Measurements from ENCODE around the gene C2CD2. TPM values are rescaled to one million over a fixed set of nuclear protein-coding genes. Genes with fewer than 3 reads are reported as not detected.

C2CD2 gene
- total RNA-seq, 2 donors from 2014 or later, result 59.5 to 77.3 TPM

GRCh38 chr21:41954654-41955499 is 1.1 kb upstream of the C2CD2 start:
- no peaks in the 10 kb centered on the region for H3K9me3 ChIP-seq
- no peak for ATAC-seq (ENCODE audit: insufficient number of reproducible peaks, low FRiP score, low read depth)
- no peaks in the 10 kb centered on the region for H3K36me3 ChIP-seq
- H3K27ac ChIP-seq, result peak overlapping the region; percentile 67 to 71
- peaks cover 20 to 60% of the 10 kb centered on the region in 2 donors for H3K4me1 ChIP-seq (ENCODE audit: control insufficient read depth in 1 of 2, low read depth in 2 of 2)
- no peak for TF ChIP-seq CTCF (IDR thresholded peaks at IDR 0.05)
- DNase-seq (ENCODE audit: low spot score), result no peak
- no peaks in the 10 kb centered on the region for H3K27me3 ChIP-seq (replicated peaks; ENCODE audit: insufficient read depth)
- no peak overlapping the region for H3K4me3 ChIP-seq

- Histone ChIP-seq H3K4me3 (peak overlapping the region; percentile 80), H3K27ac (peak overlapping the region; percentile 76 to 87), H3K27me3 (replicated peaks; ENCODE audit: insufficient read depth) (no peaks in the 10 kb centered on the region), H3K36me3 (no peaks in the 10 kb centered on the region), H3K4me1 (ENCODE audit: control insufficient read depth in 1 of 2, low read depth in 2 of 2) (peaks cover 15 to 59% of the 10 kb centered on the region in 2 donors), H3K9me3 (no peaks in the 10 kb centered on the region)
- TF ChIP-seq CTCF (IDR thresholded peaks at IDR 0.05), result no peak
- ATAC-seq (ENCODE audit: insufficient number of reproducible peaks, low FRiP score, low read depth) (no peak), DNase-seq (ENCODE audit: low spot score) (no peak)
These were observed 478 bp downstream of the C2CD2 start for GRCh38 chr21:41953249-41953830.

- H3K27ac ChIP-seq, result peak overlapping the region; percentile 76 to 87
- H3K36me3 ChIP-seq, result no peaks in the 10 kb centered on the region
- H3K4me1 ChIP-seq (ENCODE audit: control insufficient read depth in 1 of 2, low read depth in 2 of 2), result peaks cover 14 to 59% of the 10 kb centered on the region in 2 donors
- peak overlapping the region; percentile 80 for H3K4me3 ChIP-seq
- TF ChIP-seq CTCF (IDR thresholded peaks at IDR 0.05), result no peak
- ATAC-seq (ENCODE audit: insufficient number of reproducible peaks, low FRiP score, low read depth) (no peak), DNase-seq (ENCODE audit: low spot score) (no peak)
- no peaks in the 10 kb centered on the region for H3K9me3 ChIP-seq
- no peaks in the 10 kb centered on the region for H3K27me3 ChIP-seq (replicated peaks; ENCODE audit: insufficient read depth)
These were observed 1.1 kb downstream of the C2CD2 start for GRCh38 chr21:41952568-41953248.

- peaks cover 19 to 58% of the 10 kb centered on the region in 2 donors for H3K4me1 ChIP-seq (ENCODE audit: control insufficient read depth in 1 of 2, low read depth in 2 of 2)
- ATAC-seq (ENCODE audit: insufficient number of reproducible peaks, low FRiP score, low read depth) (no peak), DNase-seq (ENCODE audit: low spot score) (no peak)
- no peaks in the 10 kb centered on the region for H3K36me3 ChIP-seq
- no peaks in the 10 kb centered on the region for H3K9me3 ChIP-seq
- TF ChIP-seq CTCF (IDR thresholded peaks at IDR 0.05), result no peak
- peak overlapping the region in 1 of 2 donors; percentile 87 for H3K27ac ChIP-seq
- no peaks in the 10 kb centered on the region for H3K27me3 ChIP-seq (replicated peaks; ENCODE audit: insufficient read depth)
- H3K4me3 ChIP-seq, result peak overlapping the region; percentile 80
These were observed 1.8 kb downstream of the C2CD2 start for GRCh38 chr21:41951876-41952567.
